IPS-NIHi7 (cell line): ENCODE measurements around the gene KIF3B.
"Not testable (repeated sequence)": the region's sequence is repeated elsewhere in the genome, so short reads cannot be mapped to it uniquely, and the experiment has no call there.

Source experiments
- DNase-seq: peaks from one replicate; pipeline ENCODE4 v3.0.0; 2012; ENCODE audit warnings: mixed read lengths; ENCODE audit errors: extremely low spot score

The KIF3B gene

GRCh38 chr20:32248043-32248442 lies 29.4 kb upstream of the KIF3B start:
- DNase-seq: no peak

DNA sequence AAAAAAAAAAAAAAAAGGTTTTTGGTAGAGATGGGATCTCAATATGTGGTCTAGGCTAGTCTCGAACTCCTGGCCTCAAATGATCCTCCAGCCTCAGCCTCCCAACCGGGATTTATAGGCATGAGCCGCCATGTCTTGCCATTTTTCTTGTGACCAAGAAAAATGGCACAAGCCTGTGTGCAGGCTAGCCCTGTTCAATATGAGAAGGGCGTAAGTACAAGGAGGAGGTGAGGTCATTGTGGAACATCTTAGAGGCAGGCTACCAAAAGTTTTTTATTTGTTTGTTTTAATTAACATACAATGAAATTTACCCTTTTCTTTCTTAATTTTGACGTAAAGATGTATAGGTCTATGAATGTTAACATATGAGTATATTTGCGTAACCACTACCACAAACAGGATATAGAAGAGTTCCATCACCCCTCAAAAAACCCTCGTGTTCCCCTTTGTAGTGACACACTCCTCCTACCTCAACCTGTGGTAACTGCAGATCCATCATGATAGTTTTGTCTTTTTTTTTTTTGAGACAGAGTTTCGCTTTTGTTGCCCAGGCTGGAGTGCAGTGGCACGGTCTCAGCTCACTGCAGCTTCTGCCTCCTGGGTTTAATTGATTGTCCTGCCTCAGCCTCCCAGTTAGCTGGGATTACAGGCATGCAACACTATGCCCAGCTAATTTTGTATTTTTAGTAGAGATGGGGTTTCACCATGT lies 28.3 kb upstream of the KIF3B start:
- no peak for DNase-seq

DNA sequence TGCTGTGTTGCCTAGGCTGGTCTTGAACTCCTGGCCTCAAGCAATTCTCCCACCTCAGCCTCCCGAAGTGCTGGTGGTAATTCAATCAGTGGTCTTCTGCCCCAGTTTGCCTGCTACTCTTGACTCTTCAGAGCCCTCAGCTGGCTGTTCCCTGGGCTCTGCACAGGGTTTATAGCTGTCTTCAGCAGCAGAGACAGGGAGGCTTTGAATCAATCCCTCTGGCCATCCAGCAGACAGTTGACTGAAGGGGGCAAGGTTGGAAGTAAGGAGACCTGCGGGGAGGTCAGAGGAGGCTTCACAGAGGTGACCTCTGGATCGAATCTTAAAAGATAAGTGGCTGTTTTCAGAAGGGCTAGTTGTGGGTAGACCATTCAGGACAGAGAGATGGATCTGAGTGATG lies 26.0 kb upstream of the KIF3B start:
- DNase-seq: no peak

- no peak for DNase-seq
These were observed 25.3 kb upstream of the KIF3B start for GRCh38 chr20:32252189-32252588.

DNA sequence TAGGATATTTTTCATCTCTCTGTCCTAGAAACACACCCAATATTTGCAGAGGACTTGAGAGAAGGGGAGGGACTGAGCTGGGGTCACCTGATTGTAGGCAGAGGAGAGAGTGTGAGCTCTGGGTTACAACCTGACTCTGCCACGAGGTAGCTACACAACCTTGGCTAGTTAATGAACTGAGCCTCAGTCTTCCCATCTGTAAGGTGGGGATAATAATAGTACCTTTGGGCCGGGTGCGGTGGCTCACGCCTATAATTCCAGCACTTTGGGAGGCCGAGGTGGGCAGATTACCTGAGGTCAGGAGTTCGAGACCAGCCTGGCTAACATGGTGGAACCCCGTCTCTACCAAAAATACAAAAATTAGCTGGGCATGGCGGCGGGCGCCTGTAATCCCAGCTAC lies 16.5 kb upstream of the KIF3B start:
- DNase-seq: not testable (repeated sequence)

DNA sequence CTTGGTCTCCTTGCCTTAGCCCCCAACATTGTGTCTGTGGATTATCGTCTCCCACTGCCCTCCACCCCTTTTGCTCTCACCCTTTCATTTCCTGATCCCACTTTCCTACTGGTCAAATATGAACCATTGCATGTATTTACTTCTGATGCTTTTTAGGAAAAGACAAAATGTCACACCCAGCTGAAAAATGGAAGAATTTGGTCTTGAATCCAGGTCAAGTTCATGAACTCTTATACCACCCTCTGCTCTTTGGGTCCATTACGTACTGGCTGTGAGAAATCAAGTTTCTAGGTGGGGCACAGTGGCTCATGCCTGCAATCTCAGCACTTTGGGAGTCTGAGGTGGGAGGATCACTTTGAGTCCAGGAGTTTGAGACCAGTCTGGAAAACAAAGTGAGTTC lies 15.8 kb upstream of the KIF3B start:
- no peak for DNase-seq

DNA sequence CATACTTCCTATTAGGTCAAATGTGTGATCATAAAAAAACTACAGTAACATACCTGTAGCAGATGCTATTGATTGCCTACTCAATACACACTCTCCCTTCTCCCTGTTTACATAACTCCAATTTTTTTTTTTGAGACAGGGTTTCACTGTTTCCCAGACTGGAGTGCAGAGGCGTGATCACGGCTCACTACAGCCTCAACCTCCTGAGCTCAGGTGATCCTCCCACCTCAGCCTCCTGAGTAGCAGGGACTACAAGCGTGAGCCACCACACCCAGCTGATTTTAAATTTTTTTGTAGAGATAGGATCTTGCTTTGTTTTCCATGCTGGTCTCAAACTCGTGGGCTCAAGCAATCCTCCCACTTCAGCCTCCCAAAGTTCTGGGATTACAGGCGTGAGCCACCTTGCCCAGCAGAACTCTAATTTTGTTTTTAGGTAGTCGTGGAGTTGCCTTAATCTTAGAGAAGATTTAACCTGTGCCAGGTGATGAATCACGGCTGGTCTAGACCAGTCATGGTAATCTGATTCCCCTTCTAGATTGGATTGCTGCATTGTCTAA lies 14.0 kb upstream of the KIF3B start:
- no peak for DNase-seq

- DNase-seq: no peak
These were observed 5.8 kb upstream of the KIF3B start for GRCh38 chr20:32271620-32272019.

- no peak for DNase-seq
These were observed 3.1 kb upstream of the KIF3B start for GRCh38 chr20:32274359-32274758.

- not testable (repeated sequence) for DNase-seq
These were observed 2.3 kb upstream of the KIF3B start for GRCh38 chr20:32275163-32275562.

DNA sequence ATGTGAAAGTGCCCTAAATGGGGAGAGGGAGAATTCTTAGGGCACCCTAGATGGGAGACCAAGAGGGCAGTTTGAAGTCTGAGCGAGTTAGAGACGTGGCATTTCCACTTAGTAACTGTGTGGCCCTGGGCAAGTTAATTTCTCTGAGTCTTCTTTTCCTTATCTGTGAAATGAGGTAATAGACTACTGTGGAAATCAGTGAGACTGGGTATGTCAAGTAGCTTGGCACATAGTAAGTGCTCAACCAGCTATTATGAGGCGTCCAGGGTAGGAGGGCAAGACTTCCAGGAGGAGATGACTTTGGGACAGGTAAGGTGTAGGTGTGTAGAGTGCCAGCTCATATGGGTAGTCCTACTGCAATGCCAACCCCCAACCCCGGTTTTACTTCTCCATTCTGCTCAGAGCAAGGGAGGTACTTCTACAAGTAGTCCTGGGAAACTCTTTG lies 770 bp downstream of the KIF3B start:
- no peak for DNase-seq

DNA sequence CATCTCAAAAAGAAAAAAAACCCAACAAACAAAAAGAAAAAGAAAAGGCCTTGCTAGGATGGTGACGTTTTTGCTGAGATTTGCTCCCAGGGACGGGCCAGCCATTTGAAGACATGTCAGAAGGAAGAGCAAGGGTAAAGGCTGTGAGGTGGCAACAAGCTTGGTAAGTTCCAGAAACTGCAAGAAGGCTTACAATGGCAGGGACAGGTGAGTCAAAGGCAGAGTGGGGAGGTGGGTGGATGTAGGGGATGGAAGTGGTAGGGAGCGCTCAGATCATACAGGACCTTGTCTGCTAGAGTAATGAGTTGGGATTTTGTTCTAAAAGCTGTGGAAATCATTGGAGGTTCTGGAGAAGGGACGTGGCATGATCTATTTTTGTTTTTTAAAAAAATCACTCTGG lies 4.3 kb downstream of the KIF3B start:
- DNase-seq: no peak

DNA sequence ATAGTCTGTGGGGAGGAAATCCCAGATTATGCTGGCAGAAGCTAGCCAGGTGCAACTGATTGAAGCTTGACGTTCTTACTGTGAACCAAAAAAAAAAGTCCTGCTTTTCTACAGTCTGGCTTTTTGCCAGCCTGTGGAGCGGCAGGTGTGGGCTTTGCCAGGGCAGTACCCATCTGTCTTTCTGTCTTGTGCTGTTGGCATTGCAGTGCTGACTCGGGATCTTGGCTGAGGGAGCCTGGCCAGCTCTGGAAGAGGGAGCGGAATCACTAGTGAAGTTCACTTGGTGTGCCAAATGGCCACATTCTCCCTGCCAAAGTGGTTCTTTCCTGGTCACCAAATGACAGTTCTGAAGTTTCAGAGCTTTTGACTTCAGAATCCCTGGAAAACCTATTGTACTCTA lies 5.0 kb downstream of the KIF3B start:
- DNase-seq: no peak

- DNase-seq: no peak
These were observed 7.7 kb downstream of the KIF3B start for GRCh38 chr20:32285082-32285620.

- DNase-seq: no peak
These were observed 8.3 kb downstream of the KIF3B start for GRCh38 chr20:32285621-32286371.

- no peak for DNase-seq
These were observed 9.8 kb downstream of the KIF3B start for GRCh38 chr20:32287231-32287638.

DNA sequence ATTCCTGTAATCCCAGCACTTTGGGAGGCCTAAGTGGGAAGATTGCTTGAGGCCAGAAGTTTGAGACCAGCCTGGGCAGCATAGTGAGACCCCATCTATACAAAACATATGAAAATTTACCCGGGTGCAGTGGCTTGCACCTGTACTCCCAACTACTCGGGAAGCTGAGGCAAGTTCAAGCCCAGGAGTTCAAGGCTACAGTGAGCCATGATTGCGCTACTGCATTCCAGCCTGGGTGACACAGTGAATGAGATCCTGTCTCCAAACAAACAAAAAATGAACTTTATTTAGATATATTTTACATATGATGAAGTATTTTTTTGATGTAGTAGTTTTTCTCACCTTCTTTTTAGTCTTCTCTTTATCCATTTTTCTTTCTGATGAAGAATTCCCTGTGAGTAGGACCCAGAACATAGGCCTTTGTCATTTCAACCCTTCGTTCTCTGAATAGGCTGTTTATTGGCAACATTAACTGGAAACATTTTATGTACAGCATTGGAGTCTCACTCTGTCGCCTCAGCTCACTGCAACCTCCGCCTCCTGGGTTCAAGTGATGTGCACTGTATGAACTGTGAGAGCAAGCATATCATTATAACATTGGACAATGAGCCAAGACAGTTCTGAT lies 10.9 kb downstream of the KIF3B start:
- no peak for DNase-seq

DNA sequence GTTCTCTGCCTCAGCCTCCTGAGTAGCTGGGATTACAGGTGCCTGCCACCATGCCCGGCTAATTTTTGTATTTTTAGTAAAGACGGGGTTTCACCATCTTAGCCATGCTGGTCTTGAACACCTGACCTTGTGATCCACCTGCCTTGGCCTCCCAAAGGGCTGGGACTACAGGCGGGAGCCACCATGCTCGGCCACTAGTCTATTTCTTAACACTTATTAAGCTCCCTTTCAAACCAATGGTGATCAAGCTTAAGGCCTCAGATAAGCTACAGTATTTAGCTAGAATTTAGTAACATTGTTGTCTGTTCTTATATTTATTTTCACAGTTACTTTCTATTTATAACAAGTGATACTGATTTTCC lies 11.8 kb downstream of the KIF3B start:
- not testable (repeated sequence) for DNase-seq

- DNase-seq: no peak
These were observed 12.4 kb downstream of the KIF3B start for GRCh38 chr20:32289661-32290431.

GRCh38 chr20:32291166-32291565 lies 13.7 kb downstream of the KIF3B start:
- DNase-seq: no peak

GRCh38 chr20:32292548-32292947 lies 15.1 kb downstream of the KIF3B start:
- DNase-seq: no peak

- DNase-seq: no peak
These were observed 16.6 kb downstream of the KIF3B start for GRCh38 chr20:32294071-32294470.
